Thoracic aorta (tissue), 2 donors: ENCODE data around the gene IGFL4. TPM values are rescaled to one million over a fixed set of nuclear protein-coding genes. Genes with fewer than 3 reads are reported as not detected.

ENCODE experiments used
- ATAC-seq: fragments of 150-250 bp; one replicate; pipeline ENCODE4 v1.8.0; 2017; ENCODE audit warnings: low read depth; ENCODE audit not compliant: insufficient number of reproducible peaks, low FRiP score
- DNase-seq: peaks from one replicate; pipeline ENCODE4 v3.0.0-alpha.2; 2020; ENCODE audit warnings: low spot score
- H3K27ac ChIP-seq, 2 donors: fragments of 200-600 bp; sonication (generic); 1 replicate in 1 of 2; 2 replicates in 1 of 2; pipeline ENCODE4 v1.5.1; 2016; ENCODE audit warnings: mild to moderate bottlenecking in 2 of 2, moderate library complexity in 2 of 2
- H3K27me3 ChIP-seq: fragments of 200-600 bp; sonication (generic); replicated peaks from 2 replicates; pipeline ENCODE4 v1.6.0; 2016; ENCODE audit warnings: mild to moderate bottlenecking; ENCODE audit not compliant: insufficient read depth
- H3K36me3 ChIP-seq: fragments of 200-600 bp; sonication (generic); one replicate; pipeline ENCODE4 v1.5.1; 2016
- H3K4me1 ChIP-seq, 2 donors: fragments of 200-600 bp; sonication (generic); 1 replicate in 1 of 2; 2 replicates in 1 of 2; pipeline versions ENCODE4 v1.5.1 to v1.6.0; 2016; ENCODE audit warnings: low read depth in 2 of 2, mild to moderate bottlenecking in 1 of 2; ENCODE audit not compliant: control insufficient read depth in 1 of 2
- H3K4me3 ChIP-seq: fragments of 200-600 bp; sonication (generic); 2 replicates; pipeline ENCODE4 v1.5.1; 2016; ENCODE audit warnings: mild to moderate bottlenecking
- H3K9me3 ChIP-seq: fragments of 200-600 bp; sonication (generic); 2 replicates; pipeline ENCODE4 v1.5.1; 2016
- total RNA-seq, 2 donors: library from RNA; depleted of rRNA; stranded (reverse); fragments of >200 nt; gene quantifications; one replicate each; pipeline versions ENCODE4 v1.1.0 to v1.2.3, GENCODE V29; 2016
- TF ChIP-seq, protein P1 (sequence below): fragments of 200-600 bp; sonication (generic); IDR thresholded peaks from one replicate; pipeline ENCODE4 v1.5.1; 2019; ENCODE audit warnings: antibody characterized with exemption

The IGFL4 gene
- total RNA-seq, 2 donors from 2014 or later: not detected

DNA sequence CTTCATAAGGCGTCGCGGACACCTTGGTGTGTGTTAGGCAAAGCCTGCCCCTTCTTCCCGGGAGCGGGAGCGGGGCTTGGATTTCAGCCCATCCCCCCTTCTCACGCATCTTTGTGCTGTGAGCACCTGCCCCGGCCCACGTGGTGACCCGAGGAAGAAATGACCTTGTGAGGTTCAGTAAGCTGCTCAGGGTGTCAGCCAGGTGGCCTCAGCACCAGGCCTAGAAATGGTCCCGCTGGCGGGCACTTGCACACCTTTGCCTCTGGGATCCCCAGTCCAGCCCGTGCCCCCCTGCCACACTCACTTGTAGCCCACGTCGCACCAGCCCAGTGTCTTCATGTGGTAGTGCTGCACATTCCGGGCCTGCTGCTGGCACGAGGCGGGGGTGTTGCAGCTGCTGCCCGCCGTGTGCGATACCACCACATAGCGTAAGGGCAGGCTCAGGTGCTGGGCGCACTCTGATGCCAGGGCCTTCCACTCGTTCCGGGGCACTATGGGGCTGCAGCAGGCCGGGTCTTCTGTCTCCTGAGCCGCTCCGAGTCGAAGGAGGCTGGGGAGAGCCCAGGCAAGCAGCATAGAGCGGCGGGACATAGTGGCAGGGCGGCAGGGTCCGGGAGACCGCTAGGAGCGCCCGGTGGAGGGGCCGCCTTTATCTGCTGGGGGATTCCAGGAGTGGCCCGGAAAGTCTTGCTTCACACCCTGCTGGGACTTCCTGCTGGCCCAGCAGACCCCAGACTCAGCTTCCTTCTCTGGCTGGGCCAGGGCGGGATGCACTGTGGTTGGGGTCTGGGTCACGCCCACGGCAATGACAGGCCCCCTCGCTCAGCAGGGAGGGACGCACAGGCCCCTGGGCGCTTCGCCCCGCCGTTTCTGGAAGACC lies 18.1 kb downstream of the IGFL4 start, which contains the start of gene PGLYRP1:
PGLYRP1 (minus strand) TSS at position 623 of the 880 bp plus-strand sequence; CDS start at position 591, 32 bp downstream.
- Histone ChIP-seq H3K4me3 (no peak within 1 kb of the TSS), H3K4me1 (no peaks in the 10 kb centered on the region), H3K9me3 (no peaks in the 10 kb centered on the region), H3K36me3 (no peaks in the 10 kb centered on the region), H3K27me3 (no peaks in the 10 kb centered on the region), H3K27ac (no peak within 1 kb of the TSS)
- TF ChIP-seq, protein P1, sequence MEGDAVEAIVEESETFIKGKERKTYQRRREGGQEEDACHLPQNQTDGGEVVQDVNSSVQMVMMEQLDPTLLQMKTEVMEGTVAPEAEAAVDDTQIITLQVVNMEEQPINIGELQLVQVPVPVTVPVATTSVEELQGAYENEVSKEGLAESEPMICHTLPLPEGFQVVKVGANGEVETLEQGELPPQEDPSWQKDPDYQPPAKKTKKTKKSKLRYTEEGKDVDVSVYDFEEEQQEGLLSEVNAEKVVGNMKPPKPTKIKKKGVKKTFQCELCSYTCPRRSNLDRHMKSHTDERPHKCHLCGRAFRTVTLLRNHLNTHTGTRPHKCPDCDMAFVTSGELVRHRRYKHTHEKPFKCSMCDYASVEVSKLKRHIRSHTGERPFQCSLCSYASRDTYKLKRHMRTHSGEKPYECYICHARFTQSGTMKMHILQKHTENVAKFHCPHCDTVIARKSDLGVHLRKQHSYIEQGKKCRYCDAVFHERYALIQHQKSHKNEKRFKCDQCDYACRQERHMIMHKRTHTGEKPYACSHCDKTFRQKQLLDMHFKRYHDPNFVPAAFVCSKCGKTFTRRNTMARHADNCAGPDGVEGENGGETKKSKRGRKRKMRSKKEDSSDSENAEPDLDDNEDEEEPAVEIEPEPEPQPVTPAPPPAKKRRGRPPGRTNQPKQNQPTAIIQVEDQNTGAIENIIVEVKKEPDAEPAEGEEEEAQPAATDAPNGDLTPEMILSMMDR: no peak
- DNase-seq (no peak), ATAC-seq (no peak)

DNA sequence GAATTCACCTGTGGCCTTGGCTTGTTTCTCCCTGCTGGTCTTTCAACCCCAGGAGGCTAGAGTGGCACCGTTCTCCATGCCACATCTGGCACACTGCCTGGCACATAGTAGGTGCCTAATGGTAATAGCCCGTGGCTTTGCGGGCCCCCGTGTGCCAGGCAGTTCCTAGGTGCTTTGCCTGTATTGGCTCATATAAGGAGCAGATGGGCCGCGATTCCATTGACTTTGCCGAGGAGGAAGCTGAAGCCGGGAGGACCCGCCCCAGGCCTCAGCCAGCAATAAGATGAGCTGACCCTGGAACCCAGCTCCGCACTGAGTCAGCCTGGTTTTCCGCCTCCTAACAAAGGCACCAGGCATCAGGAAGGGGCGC lies 18.8 kb downstream of the IGFL4 start:
- ATAC-seq: no peak
- TF ChIP-seq, protein P1: no peak

DNA sequence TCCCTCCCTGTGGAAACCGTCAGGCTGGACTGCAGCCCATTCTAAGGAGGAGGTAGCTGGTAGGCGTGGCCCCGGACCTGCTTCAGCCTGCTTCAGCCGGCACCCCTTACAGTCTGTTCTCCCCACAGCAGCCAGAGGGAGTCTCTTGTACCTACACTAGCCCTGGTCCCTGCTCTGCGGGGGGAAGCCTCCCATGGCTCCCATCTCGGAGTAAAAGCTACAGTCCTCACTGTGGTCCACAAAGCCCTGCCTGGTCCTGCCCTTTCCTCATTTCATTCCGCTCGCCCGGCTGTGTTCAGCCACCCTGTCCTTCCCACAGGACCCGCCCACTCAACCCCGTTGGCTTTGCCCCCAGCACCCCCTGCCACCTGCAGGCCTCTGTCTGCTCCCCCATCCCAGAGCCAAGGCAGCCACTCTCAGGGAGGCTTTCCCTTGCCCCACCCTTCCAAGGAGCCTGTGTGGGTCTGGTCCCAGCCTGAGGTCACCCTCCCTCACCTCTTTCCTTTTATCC lies 19.2 kb downstream of the IGFL4 start:
- no peaks in the 10 kb centered on the region for H3K4me1 ChIP-seq
- TF ChIP-seq, protein P1: no peak
- H3K27me3 ChIP-seq: no peaks in the 10 kb centered on the region
- no peaks in the 10 kb centered on the region for H3K9me3 ChIP-seq
- no peak overlapping the region for H3K27ac ChIP-seq
- ATAC-seq: no peak
- no peak for DNase-seq
- H3K36me3 ChIP-seq: no peaks in the 10 kb centered on the region
- H3K4me3 ChIP-seq: no peak overlapping the region

More for the DNA sequence above, 18.8 kb downstream of the IGFL4 start:
- H3K4me1 ChIP-seq: no peaks in the 10 kb centered on the region
- H3K9me3 ChIP-seq: no peaks in the 10 kb centered on the region
- no peak overlapping the region for H3K4me3 ChIP-seq
- H3K27ac ChIP-seq: no peak overlapping the region
- no peaks in the 10 kb centered on the region for H3K36me3 ChIP-seq
- no peaks in the 10 kb centered on the region for H3K27me3 ChIP-seq
- DNase-seq: no peak

DNA sequence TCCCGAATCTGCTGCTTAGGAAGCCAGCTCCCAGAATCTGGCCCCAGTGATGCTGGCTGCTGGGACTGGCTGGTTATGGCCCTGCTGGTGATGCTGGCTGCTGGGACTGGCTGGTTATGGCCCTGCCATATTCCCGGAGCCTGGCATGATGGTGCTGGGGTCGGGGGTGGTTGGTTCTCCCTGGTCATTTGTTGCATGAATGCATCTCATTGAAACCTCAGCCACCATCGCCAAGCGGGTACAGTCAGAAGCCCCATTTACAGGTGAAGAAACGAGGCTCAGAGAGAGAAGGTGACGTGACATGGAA lies 20.0 kb downstream of the IGFL4 start:
- Histone ChIP-seq H3K4me3 (no peak overlapping the region), H3K9me3 (no peaks in the 10 kb centered on the region), H3K27ac (no peak overlapping the region), H3K4me1 (peaks cover 6 to 8% of the 10 kb centered on the region in 2 donors), H3K27me3 (no peaks in the 10 kb centered on the region), H3K36me3 (no peaks in the 10 kb centered on the region)
- ATAC-seq (no peak), DNase-seq (no peak)
- TF ChIP-seq, protein P1: no peak

DNA sequence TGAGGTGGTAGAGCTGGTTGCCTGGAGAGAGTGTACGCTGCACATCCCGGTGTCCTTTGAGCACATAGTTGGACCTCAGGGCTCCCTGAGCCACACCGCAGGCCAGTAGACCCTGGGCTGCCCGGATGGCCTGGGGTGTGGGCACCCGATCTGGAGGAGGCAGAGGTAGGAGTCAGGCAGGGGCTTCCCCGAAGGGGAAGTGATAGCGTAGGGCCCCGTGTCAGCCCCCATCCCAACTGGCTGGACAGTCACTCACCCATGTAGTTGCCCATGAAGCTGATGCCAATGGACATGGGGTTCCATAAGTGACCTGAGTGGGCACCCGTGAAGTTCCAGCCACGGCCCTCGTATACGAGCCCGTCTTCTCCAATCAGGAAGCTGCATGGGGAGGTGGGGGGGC lies 21.5 kb downstream of the IGFL4 start:
- DNase-seq (no peak), ATAC-seq (no peak)
- Histone ChIP-seq H3K27me3 (peaks cover 4% of the 10 kb centered on the region), H3K36me3 (no peaks in the 10 kb centered on the region), H3K4me3 (no peak overlapping the region), H3K4me1 (peaks cover 19 to 22% of the 10 kb centered on the region in 2 donors), H3K27ac (no peak overlapping the region), H3K9me3 (no peaks in the 10 kb centered on the region)
- TF ChIP-seq, protein P1: no peak
